Urinary bladder (tissue), 4 donors: ENCODE results near the gene HOOK2. TPM values are rescaled to one million over a fixed set of nuclear protein-coding genes. Genes with fewer than 3 reads are reported as not detected.
"Not testable (repeated sequence)": the region's sequence is repeated elsewhere in the genome, so short reads cannot be mapped to it uniquely, and the experiment has no call there.

Experiments
- DNase-seq: peaks from one replicate; pipeline ENCODE4 v3.0.0-alpha.2; 2015; ENCODE audit errors: extremely low spot score
- H3K27ac ChIP-seq: one replicate; pipeline ENCODE4 v1.5.1; 2013; ENCODE audit warnings: low read depth, mild to moderate bottlenecking, moderate library complexity
- H3K36me3 ChIP-seq: one replicate; pipeline ENCODE4 v1.6.1; 2013; ENCODE audit warnings: mild to moderate bottlenecking, moderate library complexity; ENCODE audit not compliant: insufficient read depth
- H3K4me1 ChIP-seq: one replicate; pipeline ENCODE4 v1.6.1; 2013; ENCODE audit warnings: mild to moderate bottlenecking, moderate library complexity; ENCODE audit not compliant: insufficient read depth
- H3K4me3 ChIP-seq: one replicate; pipeline ENCODE4 v1.5.1; 2013; ENCODE audit warnings: low read depth, low read length
- WGBS: extraction: QIAGEN DNeasy Blood & Tissue Kit; methylation state at CpG from one replicate; pipeline ENCODE4 v1.1.7; 2013; 5-methylcytosine and 5-hydroxymethylcytosine counted together
- polyA plus RNA-seq: library from polyadenylated mRNA; stranded (reverse); fragments of 200-250 nt; gene quantifications from one replicate; pipeline ENCODE4 v1.2.3, GENCODE V29; 2013
- total RNA-seq: library from RNA; depleted of rRNA; stranded (reverse); fragments of >200 nt; gene quantifications from one replicate; pipeline ENCODE4 v1.2.3, GENCODE V29; 2014
- donor health status: healthy with polysubstance abuse.
- donor health status: healthy.

The HOOK2 gene, protein sequence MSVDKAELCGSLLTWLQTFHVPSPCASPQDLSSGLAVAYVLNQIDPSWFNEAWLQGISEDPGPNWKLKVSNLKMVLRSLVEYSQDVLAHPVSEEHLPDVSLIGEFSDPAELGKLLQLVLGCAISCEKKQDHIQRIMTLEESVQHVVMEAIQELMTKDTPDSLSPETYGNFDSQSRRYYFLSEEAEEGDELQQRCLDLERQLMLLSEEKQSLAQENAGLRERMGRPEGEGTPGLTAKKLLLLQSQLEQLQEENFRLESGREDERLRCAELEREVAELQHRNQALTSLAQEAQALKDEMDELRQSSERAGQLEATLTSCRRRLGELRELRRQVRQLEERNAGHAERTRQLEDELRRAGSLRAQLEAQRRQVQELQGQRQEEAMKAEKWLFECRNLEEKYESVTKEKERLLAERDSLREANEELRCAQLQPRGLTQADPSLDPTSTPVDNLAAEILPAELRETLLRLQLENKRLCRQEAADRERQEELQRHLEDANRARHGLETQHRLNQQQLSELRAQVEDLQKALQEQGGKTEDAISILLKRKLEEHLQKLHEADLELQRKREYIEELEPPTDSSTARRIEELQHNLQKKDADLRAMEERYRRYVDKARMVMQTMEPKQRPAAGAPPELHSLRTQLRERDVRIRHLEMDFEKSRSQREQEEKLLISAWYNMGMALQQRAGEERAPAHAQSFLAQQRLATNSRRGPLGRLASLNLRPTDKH
- total RNA-seq (30.2 TPM), polyA plus RNA-seq (28.4 TPM)

GRCh38 chr19:12774588-12775555 is at the start of gene HOOK2:
Gene HOOK2, minus strand, starts transcription at chr19:12775552. Its CDS starts 103 bp downstream, at chr19:12775449.
- WGBS, result 16% methylated on average over 58 of the region's 58 CpGs
- Histone ChIP-seq H3K4me1 (no peaks in the 10 kb centered on the region), H3K27ac (peak within 1 kb of the TSS; percentile 85), H3K36me3 (no peaks in the 10 kb centered on the region), H3K4me3 (peak within 1 kb of the TSS; percentile 48)
- DNase-seq, result no peak

DNA sequence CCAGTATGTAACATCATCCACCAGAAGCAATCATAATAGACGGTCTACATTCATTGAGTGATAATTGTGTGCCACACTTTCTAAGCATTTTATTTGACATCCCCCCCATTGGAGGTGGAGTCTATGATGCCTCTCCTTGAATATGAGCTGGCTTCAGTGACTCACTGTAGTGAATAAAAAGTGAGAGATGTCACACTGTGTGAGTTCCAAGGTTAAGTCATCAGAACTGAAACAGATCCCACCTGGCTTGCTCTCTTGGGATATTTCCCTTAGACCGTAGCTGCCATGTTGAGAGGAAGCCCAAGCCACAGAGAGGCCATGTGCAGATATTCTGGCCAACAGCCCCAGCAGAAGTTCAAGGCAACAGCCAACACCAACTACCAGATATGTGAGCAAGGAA is 46.4 kb upstream of the HOOK2 start:
- H3K4me3 ChIP-seq, result no peak overlapping the region
- 79% methylated on average over 2 of the region's 2 CpGs for WGBS
- H3K4me1 ChIP-seq, result no peaks in the 10 kb centered on the region

DNA sequence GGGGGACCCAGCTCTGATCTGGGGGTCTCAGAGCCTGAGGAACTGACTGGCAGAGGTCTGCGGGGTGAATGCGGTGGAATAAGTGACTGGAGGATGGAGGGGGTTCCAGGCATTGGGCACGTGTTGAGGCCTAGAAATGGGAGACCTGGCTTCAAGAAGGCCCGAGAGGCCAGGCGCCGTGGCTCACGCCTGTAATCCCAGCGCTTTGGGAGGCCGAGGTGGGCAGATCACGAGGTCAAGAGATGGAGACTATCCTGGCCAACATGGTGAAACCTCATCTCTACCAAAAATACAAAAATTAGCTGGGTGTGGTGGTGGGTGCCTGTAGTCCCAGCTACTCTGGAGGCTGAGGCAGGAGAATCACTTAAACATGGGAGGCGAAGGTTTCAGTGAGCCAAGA is 42.5 kb upstream of the HOOK2 start:
- H3K27ac ChIP-seq, H3K36me3 ChIP-seq, DNase-seq, H3K4me1 ChIP-seq, H3K4me3 ChIP-seq: not testable (repeated sequence)
- 93% methylated on average over 11 of the region's 11 CpGs for WGBS

More for the DNA sequence above, 46.4 kb upstream of the HOOK2 start:
- Histone ChIP-seq H3K27ac (no peak overlapping the region), H3K36me3 (no peaks in the 10 kb centered on the region)
- DNase-seq, result no peak

GRCh38 chr19:12817188-12817587 is 41.8 kb upstream of the HOOK2 start:
- not testable (repeated sequence) for H3K27ac ChIP-seq, DNase-seq, H3K4me1 ChIP-seq, H3K36me3 ChIP-seq, H3K4me3 ChIP-seq
- WGBS, result 94% methylated on average over 6 of the region's 6 CpGs

GRCh38 chr19:12815088-12815487 is 39.7 kb upstream of the HOOK2 start:
- no peak overlapping the region for H3K27ac ChIP-seq

DNA sequence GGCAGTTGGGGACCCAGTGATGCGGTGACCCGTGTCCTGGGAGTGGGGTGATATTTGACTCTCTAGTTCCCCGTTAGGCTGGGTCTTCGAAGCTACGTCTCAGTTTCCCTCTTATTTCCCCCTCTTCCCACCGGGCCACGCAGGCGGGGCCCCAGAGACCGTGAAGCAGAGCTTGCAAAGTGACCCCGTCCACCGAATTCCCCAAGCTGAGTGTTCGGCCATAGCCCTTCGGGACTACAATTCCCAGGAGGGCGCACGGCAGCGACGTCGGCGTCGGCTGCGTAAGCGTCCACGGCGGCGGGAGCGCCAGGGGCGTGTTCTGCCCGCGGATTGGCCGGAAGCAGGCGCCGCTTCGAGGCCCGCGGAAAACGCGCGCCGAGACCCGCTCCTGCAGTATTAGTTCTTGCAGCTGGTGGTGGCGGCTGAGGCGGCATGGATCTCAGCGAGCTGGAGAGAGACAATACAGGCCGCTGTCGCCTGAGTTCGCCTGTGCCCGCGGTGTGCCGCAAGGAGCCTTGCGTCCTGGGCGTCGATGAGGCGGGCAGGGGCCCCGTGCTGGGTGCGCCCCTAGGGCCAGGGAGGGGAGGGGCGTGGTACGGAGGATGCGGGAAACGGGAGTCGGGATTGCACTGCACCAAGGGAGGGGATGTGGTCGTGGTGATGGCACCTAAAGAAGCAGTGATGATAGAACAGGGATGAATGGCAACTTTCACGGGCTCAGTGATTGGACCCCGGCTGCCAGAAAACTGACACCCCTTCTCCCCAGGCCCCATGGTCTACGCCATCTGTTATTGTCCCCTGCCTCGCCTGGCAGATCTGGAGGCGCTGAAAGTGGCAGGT is 31.1 kb upstream of the HOOK2 start, which contains the start of gene RNASEH2A:
Gene RNASEH2A (plus strand): TSS at position 343 of the 840 bp plus-strand sequence. CDS start 90 bp downstream, at position 433.
- Histone ChIP-seq H3K4me3 (peak within 1 kb of the TSS; percentile 57), H3K4me1 (no peaks in the 10 kb centered on the region), H3K27ac (peak within 1 kb of the TSS; percentile 61), H3K36me3 (no peaks in the 10 kb centered on the region)
- WGBS, result 4% methylated on average over 66 of the region's 66 CpGs
- no peak for DNase-seq

More at GRCh38 chr19:12815088-12815487, 39.7 kb upstream of the HOOK2 start:
- Histone ChIP-seq H3K4me3 (no peak overlapping the region), H3K4me1 (no peaks in the 10 kb centered on the region), H3K36me3 (no peaks in the 10 kb centered on the region)
- WGBS, result 90% methylated on average over 7 of the region's 7 CpGs
- no peak for DNase-seq

- Histone ChIP-seq H3K4me1 (no peaks in the 10 kb centered on the region), H3K36me3 (no peaks in the 10 kb centered on the region), H3K27ac (no peak overlapping the region), H3K4me3 (no peak overlapping the region)
- no peak for DNase-seq
- 92% methylated on average over 26 of the region's 26 CpGs for WGBS
Observed at GRCh38 chr19:12804051-12804450, 28.7 kb upstream of the HOOK2 start.

- Histone ChIP-seq H3K36me3 (no peaks in the 10 kb centered on the region), H3K4me3 (peak overlapping the region; percentile 78), H3K4me1 (no peaks in the 10 kb centered on the region), H3K27ac (no peak overlapping the region)
- DNase-seq, result no peak
- WGBS, result 42% methylated on average over 22 of the region's 22 CpGs
Observed at GRCh38 chr19:12802267-12803106, 27.1 kb upstream of the HOOK2 start.

- H3K36me3 ChIP-seq, result no peaks in the 10 kb centered on the region
- no peaks in the 10 kb centered on the region for H3K4me1 ChIP-seq
- under 1% methylated on average over 78 of the region's 78 CpGs for WGBS
- peak within 1 kb of the TSS; percentile 33 for H3K27ac ChIP-seq
- DNase-seq, result no peak
- peak within 1 kb of the TSS; percentile 78 for H3K4me3 ChIP-seq
Observed at GRCh38 chr19:12801466-12802266, 26.3 kb upstream of the HOOK2 start, which contains the start of the genes PRDX2 and THSD8. Gene PRDX2, minus strand, starts transcription at chr19:12801800. Its CDS starts 539 bp downstream, at chr19:12801261. Gene THSD8, plus strand, starts transcription at chr19:12802069. Its CDS starts 3 bp downstream, at chr19:12802072.

DNA sequence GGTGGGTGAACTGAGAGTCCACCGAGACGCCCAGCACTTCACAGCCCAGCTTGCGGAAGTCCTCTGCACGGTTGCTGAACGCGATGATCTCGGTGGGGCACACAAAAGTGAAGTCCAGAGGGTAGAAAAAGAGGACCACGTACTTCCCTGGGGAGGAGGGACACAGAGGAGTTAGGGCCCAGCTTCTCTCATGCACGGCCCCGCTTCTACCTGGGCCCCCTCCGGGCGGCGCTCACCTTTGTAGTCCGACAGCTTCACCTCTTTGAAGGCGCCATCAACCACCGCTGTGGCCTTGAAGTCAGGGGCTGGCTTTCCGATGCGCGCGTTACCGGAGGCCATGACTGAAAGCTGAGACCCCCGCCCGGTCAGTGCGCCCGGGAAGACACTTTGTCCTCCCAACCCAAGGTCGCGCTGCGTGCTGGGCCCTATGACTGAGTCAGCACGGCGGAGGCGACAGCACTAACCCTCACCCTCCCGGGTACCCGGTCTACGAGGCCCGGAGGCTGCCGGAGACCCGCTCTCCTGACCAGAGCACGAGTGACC is 25.6 kb upstream of the HOOK2 start:
- Histone ChIP-seq H3K27ac (peak overlapping the region; percentile 33), H3K4me3 (peak overlapping the region; percentile 78), H3K36me3 (no peaks in the 10 kb centered on the region), H3K4me1 (no peaks in the 10 kb centered on the region)
- DNase-seq, result no peak
- 9% methylated on average over 38 of the region's 38 CpGs for WGBS

DNA sequence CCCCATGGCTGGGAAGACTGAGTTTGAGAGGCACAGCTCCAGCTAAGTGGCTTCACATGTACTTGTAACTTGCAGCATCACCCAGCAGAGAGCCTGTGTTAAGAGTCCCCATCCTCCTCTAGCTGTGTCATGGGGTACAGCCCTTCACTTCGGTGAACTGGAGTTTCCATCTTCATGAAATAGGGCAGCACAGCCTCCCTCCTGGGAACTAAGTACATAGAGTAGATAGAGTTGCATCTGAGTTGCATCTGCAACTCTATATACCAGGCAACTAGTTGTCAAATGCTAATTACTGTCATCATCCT is 25.1 kb upstream of the HOOK2 start:
- WGBS, result 88% methylated on average over 1 of the region's 1 CpG
- no peak overlapping the region for H3K4me3 ChIP-seq
- no peak for DNase-seq
- no peaks in the 10 kb centered on the region for H3K4me1 ChIP-seq
- no peak overlapping the region for H3K27ac ChIP-seq
- no peaks in the 10 kb centered on the region for H3K36me3 ChIP-seq
